ENCODE data around the gene CIROP. TPM values are rescaled to one million over a fixed set of nuclear protein-coding genes. Genes with fewer than 3 reads are reported as not detected.

Gene CIROP
- total RNA-seq, 2 experiments from 2014 or later: not detected

- Mint-ChIP-seq H3K9me3 (no peaks in the 10 kb centered on the region), H3K36me3 (ENCODE audit: low read depth) (peaks cover 73% of the 10 kb centered on the region), H3K27ac (no peak overlapping the region), H3K27me3 (no peaks in the 10 kb centered on the region), H3K4me1 (ENCODE audit: low read depth) (peaks cover 41% of the 10 kb centered on the region), H3K4me3 (no peak overlapping the region)
- intact Hi-C loops (cut with DNase I, micrococcal nuclease): no loop called here
- no peaks in the 10 kb centered on the region for H3K9me3 ChIP-seq (ENCODE audit: control insufficient read depth in 1 of 2, insufficient read depth in 1 of 2, low read length in 2 of 2)
- POLR2A ChIA-PET: interaction anchor here (2.0 kb wide), 2 partner anchors 9 to 28 kb away, joined by 15 to 22 read pairs; partner anchors contain the start of genes ACIN1, C14orf119 and CDH24
- ATAC-seq (ENCODE audit: poor library complexity) (no peak), DNase-seq (no peak)
- no peak overlapping the region for H3K4me3 ChIP-seq (ENCODE audit: low read length)
- no peaks in the 10 kb centered on the region for H3K27me3 ChIP-seq (ENCODE audit: control insufficient read depth in 1 of 2, insufficient read depth in 2 of 2, low read length in 2 of 2)
- no peak for TF ChIP-seq CTCF (IDR thresholded peaks at IDR 0.05)
- CTCF ChIA-PET: interaction anchor here (1.0 to 2.0 kb wide), 4 partner anchors 9 to 94 kb away, joined by 4 to 27 read pairs (median 8); no protein-coding TSS in a partner anchor
- H3K27ac ChIP-seq (ENCODE audit: low read depth in 1 of 2, low read length in 2 of 2): no peak overlapping the region
- H3K4me1 ChIP-seq (ENCODE audit: insufficient read depth, low read length): peaks cover 33% of the 10 kb centered on the region
- H3K36me3 ChIP-seq (ENCODE audit: insufficient read depth, low read length): peaks cover 75% of the 10 kb centered on the region
Measured at GRCh38 chr14:23066855-23067744, 37.7 kb downstream of the CIROP start.

- Histone ChIP-seq H3K27ac (ENCODE audit: low read depth in 1 of 2, low read length in 2 of 2) (no peak overlapping the region), H3K4me3 (ENCODE audit: low read length) (no peak overlapping the region), H3K36me3 (ENCODE audit: insufficient read depth, low read length) (peaks cover 75% of the 10 kb centered on the region), H3K4me1 (ENCODE audit: insufficient read depth, low read length) (peaks cover 26% of the 10 kb centered on the region), H3K9me3 (ENCODE audit: control insufficient read depth in 1 of 2, insufficient read depth in 1 of 2, low read length in 2 of 2) (no peaks in the 10 kb centered on the region), H3K27me3 (ENCODE audit: control insufficient read depth in 1 of 2, insufficient read depth in 2 of 2, low read length in 2 of 2) (no peaks in the 10 kb centered on the region)
- ChIA-PET POLR2A (no interaction called here), CTCF (interaction anchor here (1.0 to 1.6 kb wide), 2 partner anchors 8 to 72 kb away, joined by 4 to 5 read pairs; no protein-coding TSS in a partner anchor)
- no peaks in the 10 kb centered on the region for H3K27me3 Mint-ChIP-seq
- no peak for DNase-seq
- H3K4me1 Mint-ChIP-seq (ENCODE audit: low read depth): peaks cover 34% of the 10 kb centered on the region
- intact Hi-C loops (cut with DNase I, micrococcal nuclease): no loop called here
- no peak overlapping the region for H3K4me3 Mint-ChIP-seq
- no peaks in the 10 kb centered on the region for H3K9me3 Mint-ChIP-seq
- no peak overlapping the region for H3K27ac Mint-ChIP-seq
- peaks cover 68% of the 10 kb centered on the region for H3K36me3 Mint-ChIP-seq (ENCODE audit: low read depth)
- TF ChIP-seq CTCF (IDR thresholded peaks at IDR 0.05): no peak
- no peak for ATAC-seq (ENCODE audit: poor library complexity)
Measured at GRCh38 chr14:23066368-23066767, 38.4 kb downstream of the CIROP start.

GRCh38 chr14:23063601-23064000 lies 41.2 kb downstream of the CIROP start:
- intact Hi-C loops (cut with DNase I, micrococcal nuclease): no loop called here
- CTCF ChIA-PET: interaction anchor here (1.6 to 2.7 kb wide), 2 partner anchors 13 to 77 kb away, joined by 5 to 9 read pairs; no protein-coding TSS in a partner anchor
- Mint-ChIP-seq H3K27ac (no peak overlapping the region), H3K27me3 (no peaks in the 10 kb centered on the region), H3K4me3 (no peak overlapping the region), H3K9me3 (no peaks in the 10 kb centered on the region), H3K36me3 (ENCODE audit: low read depth) (peaks cover 82% of the 10 kb centered on the region), H3K4me1 (ENCODE audit: low read depth) (peaks cover 9% of the 10 kb centered on the region)
- DNase-seq (no peak), ATAC-seq (ENCODE audit: poor library complexity) (no peak)
- H3K4me3 ChIP-seq (ENCODE audit: low read length): no peak overlapping the region
- no peaks in the 10 kb centered on the region for H3K27me3 ChIP-seq (ENCODE audit: control insufficient read depth in 1 of 2, insufficient read depth in 2 of 2, low read length in 2 of 2)
- H3K9me3 ChIP-seq (ENCODE audit: control insufficient read depth in 1 of 2, insufficient read depth in 1 of 2, low read length in 2 of 2): no peaks in the 10 kb centered on the region
- peaks cover 90% of the 10 kb centered on the region for H3K36me3 ChIP-seq (ENCODE audit: insufficient read depth, low read length)
- H3K27ac ChIP-seq (ENCODE audit: low read depth in 1 of 2, low read length in 2 of 2): no peak overlapping the region
- no peak for TF ChIP-seq CTCF (IDR thresholded peaks at IDR 0.05)
- POLR2A ChIA-PET: no interaction called here
- H3K4me1 ChIP-seq (ENCODE audit: insufficient read depth, low read length): peaks cover 8% of the 10 kb centered on the region

Measured in CD4-positive, alpha-beta T cell (primary cell).